MM.1S (cell line): Measurements from ENCODE around the gene OR4D1.

Experiments used
- DNase-seq: peaks from one replicate; pipeline ENCODE4 v3.0.0-alpha.2; 2015
- H2AFZ ChIP-seq: fragments of 300-600 bp; sonication (generic); 2 replicates; pipeline ENCODE4 v1.6.0; 2016; ENCODE audit warnings: antibody characterized with exemption, low read length
- H3F3A ChIP-seq: fragments of 300-600 bp; sonication (generic); 2 replicates; pipeline ENCODE4 v1.6.1; 2016; ENCODE audit warnings: mild to moderate bottlenecking, antibody characterized with exemption, low read length, moderate library complexity, mixed read lengths; ENCODE audit not compliant: insufficient read depth
- H3K27ac ChIP-seq: fragments of 300-600 bp; sonication (generic); 2 replicates; pipeline ENCODE4 v1.5.1; 2016; ENCODE audit warnings: mild to moderate bottlenecking, low read length
- H3K27me3 ChIP-seq: fragments of 300-600 bp; sonication (generic); replicated peaks from 2 replicates; pipeline ENCODE4 v1.6.0; 2016; ENCODE audit warnings: low read length; ENCODE audit not compliant: insufficient read depth
- H3K36me3 ChIP-seq: fragments of 300-600 bp; sonication (generic); replicated peaks from 2 replicates; pipeline ENCODE4 v1.6.1; 2016; ENCODE audit warnings: mild to moderate bottlenecking, low read length, mixed read lengths; ENCODE audit not compliant: insufficient read depth
- H3K4me1 ChIP-seq: fragments of 300-600 bp; sonication (generic); 2 replicates; pipeline ENCODE4 v1.6.1; 2016; ENCODE audit warnings: low read length, mixed read lengths
- H3K4me2 ChIP-seq: fragments of 300-600 bp; sonication (generic); 2 replicates; pipeline ENCODE4 v1.6.0; 2016; ENCODE audit warnings: low read depth, low read length
- H3K4me3 ChIP-seq: fragments of 300-600 bp; sonication (generic); 2 replicates; pipeline ENCODE4 v1.5.1; 2016; ENCODE audit warnings: low read length, mixed read lengths
- H3K79me2 ChIP-seq: fragments of 300-600 bp; sonication (generic); 2 replicates; pipeline ENCODE4 v1.6.1; 2016; ENCODE audit warnings: mixed run types, low read length, mixed read lengths
- H3K9ac ChIP-seq: fragments of 300-600 bp; sonication (generic); 2 replicates; pipeline ENCODE4 v1.6.1; 2016; ENCODE audit warnings: low read length, mixed read lengths
- H3K9me2 ChIP-seq: fragments of 300-600 bp; sonication (generic); replicated peaks from 2 replicates; pipeline ENCODE4 v1.6.1; 2016; ENCODE audit warnings: mild to moderate bottlenecking, low read length, mixed read lengths; ENCODE audit not compliant: insufficient read depth
- H3K9me3 ChIP-seq: fragments of 300-600 bp; sonication (generic); replicated peaks from 2 replicates; pipeline ENCODE4 v1.6.1; 2016; ENCODE audit warnings: mild to moderate bottlenecking, low read length, mixed read lengths; ENCODE audit not compliant: insufficient read depth
- H4K20me1 ChIP-seq: fragments of 300-600 bp; sonication (generic); 2 replicates; pipeline ENCODE4 v1.6.1; 2016; ENCODE audit warnings: mild to moderate bottlenecking, low read length, moderate library complexity, mixed read lengths; ENCODE audit not compliant: insufficient read depth
- CTCF ChIP-seq: fragments of 300-600 bp; sonication (generic); IDR thresholded peaks from 2 replicates; pipeline ENCODE4 v1.5.1; 2016; ENCODE audit warnings: antibody characterized with exemption, low read length, mixed read lengths
- EZH2 ChIP-seq: fragments of 300-600 bp; sonication (generic); optimal IDR thresholded peaks from 2 replicates; pipeline ENCODE3; 2017; ENCODE audit warnings: low read depth, mild to moderate bottlenecking, antibody characterized with exemption, low read length, mixed read lengths
- EZH2phosphoT487 ChIP-seq: fragments of 300-600 bp; sonication (generic); IDR thresholded peaks from 2 replicates; pipeline ENCODE4 v1.6.1; 2018; ENCODE audit warnings: antibody characterized with exemption, low read length

OR4D1 gene

GRCh38 chr17:58187063-58187462 lies 38.9 kb downstream of the OR4D1 start:
- Histone ChIP-seq H3K27me3 (peaks cover 14% of the 10 kb centered on the region), H3K9me2 (no peaks in the 10 kb centered on the region), H3K27ac (no peak overlapping the region), H3K4me2 (no peak overlapping the region), H3K79me2 (no peaks in the 10 kb centered on the region), H4K20me1 (no peaks in the 10 kb centered on the region), H2AFZ (no peak overlapping the region), H3K9ac (no peak overlapping the region), H3K9me3 (no peaks in the 10 kb centered on the region), H3K4me3 (no peak overlapping the region), H3K36me3 (no peaks in the 10 kb centered on the region), H3K4me1 (no peaks in the 10 kb centered on the region), H3F3A (no peaks in the 10 kb centered on the region)
- DNase-seq, result no peak
- no peak for TF ChIP-seq EZH2phosphoT487
- no peak for TF ChIP-seq CTCF
- no peak for TF ChIP-seq EZH2

- no peak for TF ChIP-seq EZH2
- no peak for TF ChIP-seq CTCF
- TF ChIP-seq EZH2phosphoT487, result no peak
- Histone ChIP-seq H3K79me2 (no peaks in the 10 kb centered on the region), H3K27ac (no peak overlapping the region), H3K9ac (no peak overlapping the region), H3F3A (no peaks in the 10 kb centered on the region), H3K4me3 (no peak overlapping the region), H3K36me3 (no peaks in the 10 kb centered on the region), H3K4me2 (no peak overlapping the region), H3K27me3 (peaks cover 15% of the 10 kb centered on the region), H3K9me3 (no peaks in the 10 kb centered on the region), H3K4me1 (0 out of 2 replicates have a peak, but pooled peaks cover 4% of the 10 kb centered on the region), H4K20me1 (no peaks in the 10 kb centered on the region), H3K9me2 (no peaks in the 10 kb centered on the region), H2AFZ (no peak overlapping the region)
- no peak for DNase-seq
Observed at GRCh38 chr17:58187675-58188074, 39.5 kb downstream of the OR4D1 start.

GRCh38 chr17:58189436-58190146 lies 41.4 kb downstream of the OR4D1 start:
- H3K9ac ChIP-seq, result no peak overlapping the region
- no peak overlapping the region for H3K4me2 ChIP-seq
- TF ChIP-seq EZH2 (no peak), CTCF (no peak), EZH2phosphoT487 (no peak)

More at GRCh38 chr17:58189436-58190146, 41.4 kb downstream of the OR4D1 start:
- H3K9me3 ChIP-seq, result no peaks in the 10 kb centered on the region
- no peaks in the 10 kb centered on the region for H3K9me2 ChIP-seq
- H2AFZ ChIP-seq, result no peak overlapping the region
- H3F3A ChIP-seq, result no peaks in the 10 kb centered on the region
- H3K27me3 ChIP-seq, result peaks cover 34% of the 10 kb centered on the region
- 0 out of 2 replicates have a peak, but pooled peaks cover 4% of the 10 kb centered on the region for H3K4me1 ChIP-seq
- H3K36me3 ChIP-seq, result no peaks in the 10 kb centered on the region
- no peak overlapping the region for H3K27ac ChIP-seq
- no peaks in the 10 kb centered on the region for H4K20me1 ChIP-seq
- no peak overlapping the region for H3K4me3 ChIP-seq
- DNase-seq, result no peak
- no peaks in the 10 kb centered on the region for H3K79me2 ChIP-seq
